HL-60 (cell line): ENCODE data around the gene ITSN2.

ENCODE experiments used
- CTCF ChIP-seq: IDR thresholded peaks from one replicate; pipeline ENCODE4 v1.5.1; 2011; ENCODE audit warnings: low read length, control low read depth, inconsistent platforms; ENCODE audit not compliant: insufficient read depth
- REST ChIP-seq: IDR thresholded peaks from 2 replicates; pipeline ENCODE4 v1.6.1; 2012; ENCODE audit warnings: low read depth; ENCODE audit not compliant: insufficient replicate concordance

- TF ChIP-seq REST (no peak), CTCF (no peak)
Measured at GRCh38 chr2:24203029-24203786, 157.1 kb downstream of the ITSN2 start.
